Cardiac fibroblast (primary cell): ENCODE results near the gene SFTPA2.
"Not testable (repeated sequence)": the region's sequence is repeated elsewhere in the genome, so short reads cannot be mapped to it uniquely, and the experiment has no call there.

Experiments
- DNase-seq, 2 donors: peaks; one replicate each; pipeline versions ENCODE4 v3.0.0 to v3.0.0-alpha.2; 2010; ENCODE audit warnings: low read depth in 2 of 2
- H3K4me3 ChIP-seq, 2 donors: replicated peaks in 1 of 2; 1 replicate in 1 of 2; 2 replicates in 1 of 2; pipeline ENCODE4 v1.5.1; 2011; ENCODE audit warnings: low read depth in 2 of 2, low read length in 2 of 2, mild to moderate bottlenecking in 2 of 2, moderate library complexity in 1 of 2
- TF ChIP-seq, protein P1 (sequence below): IDR thresholded peaks from one replicate; pipeline ENCODE4 v1.5.1; 2011; ENCODE audit warnings: low read depth, mild to moderate bottlenecking, low read length, inconsistent platforms

Gene SFTPA2

DNA sequence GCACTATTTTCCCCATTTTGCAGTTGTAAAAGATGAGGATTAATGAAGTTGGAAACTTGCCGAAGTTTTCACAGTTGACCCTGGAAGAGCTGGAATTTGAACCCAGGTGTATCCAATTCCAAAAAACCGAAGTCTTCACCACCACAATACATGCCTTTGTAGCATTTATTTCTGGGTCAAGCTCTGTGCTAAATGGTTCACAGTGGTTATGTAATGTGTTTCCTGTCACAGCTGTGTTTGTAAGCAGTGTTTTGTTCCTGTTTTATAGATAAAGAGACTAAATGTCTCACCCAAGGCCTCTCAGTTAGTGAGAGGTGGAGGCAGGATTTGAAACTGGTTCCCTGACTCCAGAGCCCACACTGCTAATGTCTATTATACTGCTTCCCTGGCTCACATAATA, 17.6 kb downstream of the SFTPA2 start:
- no peak overlapping the region for H3K4me3 ChIP-seq
- no peak for DNase-seq
- TF ChIP-seq, protein P1, sequence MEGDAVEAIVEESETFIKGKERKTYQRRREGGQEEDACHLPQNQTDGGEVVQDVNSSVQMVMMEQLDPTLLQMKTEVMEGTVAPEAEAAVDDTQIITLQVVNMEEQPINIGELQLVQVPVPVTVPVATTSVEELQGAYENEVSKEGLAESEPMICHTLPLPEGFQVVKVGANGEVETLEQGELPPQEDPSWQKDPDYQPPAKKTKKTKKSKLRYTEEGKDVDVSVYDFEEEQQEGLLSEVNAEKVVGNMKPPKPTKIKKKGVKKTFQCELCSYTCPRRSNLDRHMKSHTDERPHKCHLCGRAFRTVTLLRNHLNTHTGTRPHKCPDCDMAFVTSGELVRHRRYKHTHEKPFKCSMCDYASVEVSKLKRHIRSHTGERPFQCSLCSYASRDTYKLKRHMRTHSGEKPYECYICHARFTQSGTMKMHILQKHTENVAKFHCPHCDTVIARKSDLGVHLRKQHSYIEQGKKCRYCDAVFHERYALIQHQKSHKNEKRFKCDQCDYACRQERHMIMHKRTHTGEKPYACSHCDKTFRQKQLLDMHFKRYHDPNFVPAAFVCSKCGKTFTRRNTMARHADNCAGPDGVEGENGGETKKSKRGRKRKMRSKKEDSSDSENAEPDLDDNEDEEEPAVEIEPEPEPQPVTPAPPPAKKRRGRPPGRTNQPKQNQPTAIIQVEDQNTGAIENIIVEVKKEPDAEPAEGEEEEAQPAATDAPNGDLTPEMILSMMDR: no peak

DNA sequence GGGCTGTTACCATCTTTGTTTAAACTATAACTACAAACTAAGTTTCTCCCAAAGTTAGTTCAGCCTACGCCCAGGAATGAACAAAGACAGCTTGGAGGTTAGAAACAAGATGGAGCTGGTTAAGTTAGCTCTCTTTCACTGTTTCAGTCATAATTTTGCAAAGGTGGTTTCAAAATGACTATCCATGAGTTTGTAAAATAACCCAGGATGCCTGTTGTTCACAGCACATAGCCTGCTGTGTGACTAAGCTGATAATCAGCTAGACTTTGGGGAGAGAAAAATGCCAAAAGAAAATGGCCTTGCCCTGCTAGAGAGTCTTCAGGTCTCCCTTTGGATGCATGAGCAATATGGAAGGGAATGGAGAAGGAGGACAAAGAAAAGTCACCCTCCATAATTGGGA, 19.3 kb downstream of the SFTPA2 start:
- DNase-seq: peak in 1 of 2 donors; percentile 5
- H3K4me3 ChIP-seq: not testable (repeated sequence)

DNA sequence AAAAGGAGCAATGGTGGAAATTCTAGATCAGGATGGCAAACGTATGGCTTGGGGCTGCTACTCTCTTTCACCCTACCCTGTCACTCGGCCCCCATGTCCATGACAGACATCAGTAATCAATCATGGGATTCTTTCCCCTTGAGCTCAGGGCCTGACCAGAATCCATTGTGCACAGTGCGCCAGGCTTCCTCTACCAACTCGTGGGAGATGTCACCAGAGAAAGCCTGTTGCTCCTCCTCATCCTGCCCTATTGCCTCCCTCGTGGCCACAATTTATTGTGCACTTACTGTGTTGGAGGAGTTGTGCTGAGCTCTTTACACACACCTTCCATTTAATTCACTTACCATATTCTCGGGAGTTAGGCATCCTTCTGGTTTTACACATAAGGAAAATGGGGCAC, 21.9 kb downstream of the SFTPA2 start:
- not testable (repeated sequence) for DNase-seq, H3K4me3 ChIP-seq

DNA sequence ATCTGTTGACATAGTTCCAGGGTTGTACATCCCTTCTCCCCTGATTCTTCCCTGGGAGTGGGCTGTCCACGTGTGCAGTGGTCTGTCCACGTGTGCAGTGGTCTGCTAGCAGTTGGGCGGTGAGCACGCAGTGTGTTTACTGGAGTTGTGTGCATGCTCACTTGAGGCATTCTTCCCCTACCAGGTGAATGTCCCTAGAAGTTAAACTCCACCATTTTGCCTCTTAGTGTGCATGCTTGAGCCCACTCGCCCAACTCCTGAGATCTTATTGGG, 26.4 kb downstream of the SFTPA2 start:
- DNase-seq, H3K4me3 ChIP-seq: not testable (repeated sequence)

DNA sequence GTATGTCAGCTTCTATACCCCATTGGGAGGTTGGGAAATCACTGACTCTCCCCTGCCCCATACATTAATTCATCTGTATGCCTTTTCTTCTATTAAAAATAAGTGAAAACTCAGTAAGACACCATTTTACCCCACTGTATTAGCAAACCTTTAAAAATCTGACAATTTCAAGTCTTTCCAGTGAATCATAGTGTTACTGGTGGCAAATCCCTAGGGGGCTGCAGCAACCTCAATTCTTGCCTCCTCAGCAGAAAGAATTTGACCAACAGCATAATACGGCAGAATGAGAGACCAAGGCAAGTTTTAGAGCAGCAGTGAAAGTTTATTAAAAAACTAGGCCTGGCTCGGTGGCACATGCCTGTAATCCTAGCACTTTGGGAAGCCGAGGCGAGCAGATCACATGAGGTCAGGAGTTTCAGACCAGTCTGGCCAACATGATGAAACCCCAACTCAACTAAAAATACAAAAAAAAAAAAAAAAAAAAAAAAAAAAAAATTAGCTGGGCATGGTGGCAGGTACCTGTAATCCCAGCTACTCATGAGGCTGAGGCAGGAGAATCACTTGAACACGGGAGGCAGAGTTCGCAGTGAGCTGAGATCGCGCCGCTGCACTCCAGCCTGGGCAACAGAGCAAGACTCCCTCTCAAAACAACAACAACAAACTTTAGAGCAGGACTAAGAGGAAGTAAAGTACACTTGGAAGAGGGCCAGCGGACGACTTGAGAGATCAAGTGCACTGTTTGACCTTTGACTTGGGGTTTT, 26.9 kb downstream of the SFTPA2 start:
- DNase-seq: peak in 1 of 2 donors; percentile 35
- not testable (repeated sequence) for H3K4me3 ChIP-seq

DNA sequence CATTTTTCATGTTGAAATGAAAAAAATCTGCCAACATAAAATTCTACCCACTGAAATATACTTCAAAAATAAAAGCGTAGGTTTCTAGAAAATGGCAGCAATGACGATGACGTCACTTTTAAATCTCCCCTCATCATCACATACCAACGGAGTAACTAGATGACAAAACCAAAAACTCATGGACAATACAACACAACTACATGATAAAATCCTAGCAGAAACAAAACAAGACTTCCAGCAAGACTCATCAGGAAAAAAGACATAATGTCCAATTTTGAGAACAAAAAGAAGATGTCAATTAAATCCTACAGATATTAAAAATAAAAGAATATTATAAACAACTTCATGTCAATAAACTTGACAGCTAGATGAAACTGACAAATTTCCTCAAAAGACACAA, 31.9 kb downstream of the SFTPA2 start:
- not testable (repeated sequence) for H3K4me3 ChIP-seq, DNase-seq

DNA sequence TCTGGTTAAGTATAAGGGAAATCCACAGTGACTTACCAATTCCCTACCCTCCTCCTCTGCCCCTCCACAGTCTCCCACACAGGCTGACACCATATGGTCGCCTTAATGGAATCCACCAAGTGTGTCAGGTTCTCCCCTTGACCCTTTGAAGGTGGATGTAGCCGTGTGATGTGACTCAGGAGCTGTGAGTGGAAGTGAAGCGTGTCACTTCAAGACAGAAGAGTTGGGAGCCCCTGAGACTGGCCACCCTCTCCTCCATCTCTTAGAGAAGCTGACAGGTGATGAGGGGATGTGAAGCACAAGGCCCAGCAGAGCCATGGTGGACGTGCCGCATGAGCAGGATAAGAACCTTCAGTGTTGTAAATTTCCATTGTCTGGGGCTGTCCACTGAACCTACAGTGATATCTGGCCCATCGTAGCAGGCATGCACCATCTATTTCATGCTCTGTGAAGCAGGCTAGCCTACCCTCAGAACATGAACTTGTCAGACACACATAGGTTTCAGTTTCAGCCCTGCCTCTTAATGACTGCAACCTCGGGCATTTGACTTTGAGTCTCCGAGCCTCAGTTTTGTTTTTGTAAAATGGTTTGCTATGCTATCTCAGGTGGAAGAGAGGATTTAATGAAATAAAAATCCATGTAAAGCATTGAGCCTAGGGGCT, 35.0 kb downstream of the SFTPA2 start:
- not testable (repeated sequence) for DNase-seq, H3K4me3 ChIP-seq

DNA sequence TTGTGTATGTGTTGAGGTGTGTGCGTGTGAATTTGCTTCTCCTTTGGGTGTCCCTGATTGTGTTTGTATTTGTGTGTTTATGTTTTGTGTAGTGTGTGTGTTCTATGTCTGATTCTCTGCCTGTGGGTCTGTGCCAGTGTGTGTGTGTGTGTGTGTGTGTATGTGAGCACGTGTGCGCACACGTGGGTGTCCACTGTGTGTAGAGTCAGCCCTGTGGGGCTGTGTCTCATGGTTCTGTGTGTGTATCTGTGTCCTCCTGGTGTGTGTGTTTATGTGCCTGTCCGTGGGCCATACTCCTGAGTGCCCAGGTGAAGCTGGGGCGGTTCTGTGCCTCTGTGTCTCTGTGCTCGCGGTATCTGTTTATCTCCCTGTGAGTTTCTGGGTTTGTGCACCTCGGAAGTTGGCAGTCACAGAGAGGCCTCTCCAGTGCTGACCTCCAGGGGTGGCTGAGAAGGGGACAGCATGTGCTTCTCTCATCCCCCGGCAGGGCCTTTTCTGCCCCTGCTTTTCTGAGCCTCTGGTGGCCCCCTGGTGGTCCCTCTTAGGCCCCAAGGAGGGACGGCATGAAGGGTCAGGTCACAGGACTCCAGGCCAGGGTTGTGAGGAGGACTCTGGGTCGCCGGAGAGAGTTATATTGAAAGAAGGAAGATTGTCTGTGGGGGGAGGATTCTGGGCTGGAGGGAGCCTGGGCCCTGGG, 36.9 kb downstream of the SFTPA2 start:
- not testable (repeated sequence) for H3K4me3 ChIP-seq, DNase-seq

DNA sequence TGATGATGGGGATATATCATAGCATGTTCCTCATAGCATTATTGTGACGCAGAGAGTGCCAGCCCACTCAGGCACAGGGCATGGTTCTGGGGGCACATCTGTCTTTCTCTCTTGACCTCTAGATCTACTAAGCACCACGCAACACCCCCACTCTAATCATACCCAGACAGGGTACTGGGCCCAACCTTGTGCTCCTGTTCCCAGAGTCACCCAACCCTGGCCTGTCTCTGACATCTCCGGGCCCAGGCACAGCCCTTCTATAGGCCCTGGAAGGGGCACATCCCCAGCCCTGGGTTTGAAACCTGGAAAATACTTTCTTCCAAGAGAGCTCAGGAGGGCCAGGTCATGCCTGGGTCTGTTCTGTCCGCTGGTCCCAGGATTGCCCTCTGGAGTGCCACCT, 37.7 kb downstream of the SFTPA2 start:
- H3K4me3 ChIP-seq, DNase-seq: not testable (repeated sequence)

DNA sequence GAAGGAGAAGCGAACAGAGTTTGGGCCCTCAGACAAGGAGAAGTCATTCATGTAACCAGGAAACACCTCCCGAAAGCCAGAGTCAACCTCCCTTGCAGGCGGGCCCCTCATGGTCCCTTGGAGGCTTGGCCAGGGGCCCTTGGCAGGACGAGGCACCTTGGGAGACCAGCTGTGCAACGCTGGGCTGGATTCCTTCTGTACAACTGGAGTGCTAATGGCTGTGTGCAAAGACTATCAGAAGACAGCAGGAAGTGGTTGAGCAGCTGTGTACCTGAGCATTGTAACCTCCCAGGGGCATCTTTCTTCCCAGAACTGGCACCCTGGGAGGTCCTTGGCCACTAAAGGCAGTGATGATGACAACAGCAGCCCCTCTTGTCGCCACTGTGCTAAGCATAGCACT, 38.5 kb downstream of the SFTPA2 start:
- DNase-seq, H3K4me3 ChIP-seq: not testable (repeated sequence)

DNA sequence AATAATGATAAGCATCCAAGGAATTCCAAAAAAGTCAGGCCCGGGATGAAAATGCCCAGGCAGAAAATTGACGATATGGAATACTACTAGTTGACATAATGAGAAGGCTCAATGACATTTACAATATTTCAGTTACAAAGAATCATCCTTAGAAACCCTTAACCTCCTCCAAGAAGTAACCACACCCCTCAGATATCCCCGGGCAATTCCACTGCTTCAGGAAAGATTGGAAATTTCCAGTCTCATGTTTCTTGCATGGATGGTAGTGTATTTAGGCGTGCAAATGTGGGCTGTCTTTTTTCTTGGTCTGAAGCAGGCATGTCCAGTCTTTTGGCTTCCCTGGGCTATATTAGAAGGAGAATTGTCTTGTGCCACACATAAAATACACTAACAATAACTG, 42.6 kb downstream of the SFTPA2 start:
- H3K4me3 ChIP-seq, DNase-seq: not testable (repeated sequence)

DNA sequence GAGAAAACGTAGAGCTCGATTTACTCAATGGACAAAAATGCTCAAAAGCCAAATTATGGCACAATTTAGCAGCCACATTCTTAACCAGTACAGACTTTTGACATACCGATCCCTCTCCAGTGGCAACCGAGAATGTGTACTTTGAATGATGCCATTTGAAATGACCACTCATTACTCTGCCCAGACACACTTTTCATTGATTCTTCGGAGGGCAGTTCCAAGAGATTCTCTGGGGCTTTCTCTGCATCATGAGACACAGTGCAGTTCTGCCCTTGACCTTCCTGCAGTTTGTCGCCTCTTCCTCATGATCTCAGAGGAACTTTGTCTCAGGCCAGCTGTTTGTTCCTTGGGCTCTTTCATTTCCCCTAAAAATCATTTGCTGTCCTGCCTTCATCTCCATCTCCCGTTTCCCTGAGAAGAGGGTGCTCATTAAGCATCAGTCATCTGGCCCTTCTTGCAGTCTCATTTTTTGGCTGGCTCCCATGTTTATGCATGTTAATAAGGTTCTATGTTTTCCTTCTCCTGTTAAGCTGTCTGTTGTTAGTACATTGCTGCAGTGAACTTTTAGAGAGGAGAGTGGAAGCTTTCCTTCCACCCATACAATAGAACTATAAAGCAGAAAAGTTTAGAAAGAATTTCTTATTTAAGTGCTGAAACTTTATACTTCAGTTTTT, 43.5 kb downstream of the SFTPA2 start:
- not testable (repeated sequence) for H3K4me3 ChIP-seq, DNase-seq

DNA sequence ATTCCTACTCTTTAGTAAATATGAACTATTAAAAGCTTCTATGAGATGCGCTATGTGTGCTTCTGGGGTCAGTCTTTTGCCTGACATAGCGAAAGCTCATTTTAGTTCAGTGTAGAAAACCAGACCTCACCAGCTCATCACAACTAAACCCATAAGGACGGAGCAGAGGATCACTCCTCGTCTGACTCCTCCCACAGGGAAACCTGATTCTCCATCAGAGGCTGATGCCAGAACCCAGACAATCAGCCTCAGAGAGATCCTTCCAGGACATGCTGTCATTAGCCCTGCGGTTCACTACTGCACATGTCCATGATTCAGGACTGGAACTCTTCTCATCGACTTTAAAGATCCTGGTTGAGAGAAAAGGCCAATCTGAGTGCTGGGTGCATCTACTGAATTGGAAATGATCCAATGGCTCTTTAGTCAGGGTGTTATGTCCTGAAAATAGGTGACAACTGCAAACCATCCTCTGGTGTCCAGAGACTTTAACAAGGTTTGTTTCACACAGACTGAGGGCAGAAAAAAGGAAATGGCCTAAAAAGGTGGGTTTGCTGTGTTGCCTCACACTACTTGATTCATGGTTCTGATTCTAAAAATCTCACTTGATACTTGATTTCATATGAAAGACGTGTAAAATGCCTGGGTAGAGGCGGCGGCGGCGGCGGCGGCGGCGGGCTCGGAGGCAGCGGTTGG, 48.2 kb downstream of the SFTPA2 start, which contains the start of gene EIF5AL1:
TSS of gene EIF5AL1 (plus strand) at position 643 of the 693 bp plus-strand sequence. CDS start 117 bp downstream, outside the sequence.
- DNase-seq, H3K4me3 ChIP-seq: not testable (repeated sequence)

DNA sequence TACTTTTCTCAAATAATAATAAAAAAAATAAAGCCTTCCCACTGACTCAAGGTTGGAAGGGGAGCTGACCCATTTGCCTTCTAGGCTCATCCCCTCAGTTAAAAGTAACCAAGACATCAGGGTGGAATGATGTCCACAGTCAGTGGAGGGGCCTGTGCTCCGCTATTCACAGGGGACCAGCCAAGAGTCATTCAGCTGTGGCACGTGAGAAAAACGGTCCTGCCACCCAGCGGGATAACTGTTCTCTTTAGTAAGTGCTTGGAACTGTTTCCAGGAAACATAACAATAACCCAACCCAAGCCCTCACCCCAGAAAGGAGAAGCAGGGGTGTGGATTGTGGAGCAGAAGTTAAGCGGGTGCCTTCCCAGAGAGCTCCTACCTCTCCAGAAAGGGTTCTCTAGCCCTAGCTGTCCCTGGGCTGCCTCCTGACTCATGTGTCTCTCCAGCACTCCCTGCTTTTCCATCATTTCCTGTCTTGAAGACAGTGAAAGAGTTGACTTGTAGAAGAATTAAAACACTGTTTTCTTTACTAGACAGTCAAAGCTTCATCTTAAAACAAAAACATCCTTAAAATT, 50.2 kb downstream of the SFTPA2 start:
- DNase-seq, H3K4me3 ChIP-seq: not testable (repeated sequence)

DNA sequence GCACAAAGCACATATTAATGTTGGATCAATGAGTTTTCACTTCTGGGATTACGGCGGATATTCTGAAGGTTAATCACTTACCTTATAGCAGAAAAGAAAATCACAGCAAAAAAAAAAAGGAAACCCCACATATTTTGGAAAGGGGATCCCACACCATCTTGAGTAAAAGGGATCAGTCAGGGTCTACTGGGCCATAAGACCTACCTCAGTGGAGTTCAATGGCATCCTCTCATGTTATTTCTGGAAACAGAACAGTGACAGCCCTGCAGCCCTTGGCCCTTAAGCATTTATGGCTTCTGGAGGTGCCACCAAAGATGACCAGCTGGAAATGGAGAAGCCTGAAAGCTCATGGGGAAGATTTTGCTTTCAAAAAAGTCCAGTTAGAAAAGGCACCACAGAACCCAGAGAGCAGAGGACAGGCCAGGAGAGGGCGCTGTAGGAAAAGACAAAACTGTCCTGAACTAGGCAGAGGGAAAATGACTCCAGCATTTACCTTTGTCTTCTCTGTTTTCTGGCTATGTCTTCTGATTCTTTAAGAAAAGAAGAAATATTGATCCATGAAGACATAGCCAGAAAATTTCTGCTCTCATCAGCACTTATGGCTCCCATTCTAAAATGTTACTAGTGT, 50.8 kb downstream of the SFTPA2 start:
- DNase-seq, H3K4me3 ChIP-seq: not testable (repeated sequence)

DNA sequence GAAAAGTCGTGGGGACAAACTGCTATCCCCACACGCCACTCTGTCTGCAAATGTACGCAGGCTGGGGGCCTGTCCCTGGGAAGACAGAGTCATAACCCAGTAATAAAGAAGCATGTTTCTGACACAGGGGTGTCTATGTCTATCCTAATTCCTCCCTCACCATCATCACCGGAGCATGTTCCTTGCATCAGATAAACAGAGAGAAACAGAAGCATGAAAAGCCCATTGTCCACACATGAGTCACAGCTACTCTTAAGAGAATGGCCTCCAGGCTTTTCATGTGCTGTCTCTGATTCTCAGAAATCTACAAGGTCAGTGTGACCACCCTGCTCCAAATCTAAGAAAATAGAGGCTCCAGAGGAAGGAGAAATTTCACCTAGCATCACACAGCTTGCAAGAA, 52.0 kb downstream of the SFTPA2 start:
- H3K4me3 ChIP-seq, DNase-seq: not testable (repeated sequence)
